Gastrocnemius medialis (tissue), 4 donors: ENCODE measurements around the gene FAM163B. TPM values are rescaled to one million over a fixed set of nuclear protein-coding genes. Genes with fewer than 3 reads are reported as not detected.

Experiments used
- ATAC-seq, 2 donors: fragments of 150-250 bp; one replicate each; pipeline ENCODE4 v1.9.1; 2016
- DNase-seq, 2 donors: peaks; one replicate each; pipeline ENCODE4 v3.0.0-alpha.2; 2019
- H3K27ac ChIP-seq, 4 donors: fragments of 200-600 bp; sonication (generic); 1 replicate in 1 of 4; 2 replicates in 3 of 4; pipeline ENCODE4 v1.5.1; 2016 to 2018; ENCODE audit warnings: mild to moderate bottlenecking in 2 of 4, moderate library complexity in 1 of 4
- H3K27me3 ChIP-seq, 3 donors: fragments of 200-600 bp; sonication (generic) in 2 of 3; 1 replicate in 1 of 3; 2 replicates in 2 of 3; pipeline versions ENCODE4 v1.5.1 to v1.6.0; 2016 to 2019; ENCODE audit warnings: mild to moderate bottlenecking in 1 of 3, moderate library complexity in 1 of 3
- H3K36me3 ChIP-seq, 2 donors: fragments of 200-600 bp; sonication (generic) in 1 of 2; one replicate each; pipeline ENCODE4 v1.5.1; 2017 to 2018
- H3K4me1 ChIP-seq, 2 donors: fragments of 200-600 bp; sonication (generic) in 1 of 2; one replicate each; pipeline ENCODE4 v1.5.1; 2016 to 2017; ENCODE audit warnings: mild to moderate bottlenecking in 2 of 2
- H3K4me3 ChIP-seq, 4 donors: fragments of 200-600 bp; sonication (generic) in 3 of 4; 1 replicate in 1 of 4; 2 replicates in 3 of 4; pipeline ENCODE4 v1.5.1; 2016 to 2019; ENCODE audit warnings: mild to moderate bottlenecking in 2 of 4
- H3K9me3 ChIP-seq, 3 donors: fragments of 200-600 bp; sonication (generic) in 2 of 3; 1 replicate in 1 of 3; 2 replicates in 2 of 3; pipeline ENCODE4 v1.5.1; 2016 to 2019
- CTCF ChIP-seq, 5 experiments: fragments of 450-650 bp in 3 of 5; fragments of 200-600 bp in 2 of 5; sonication (generic) in 2 of 5; IDR thresholded peaks in 4 of 5; conservative IDR thresholded peaks in 1 of 5; 1 replicate in 4 of 5; 2 replicates in 1 of 5; pipeline ENCODE4 v1.5.1; 2016 to 2019; ENCODE audit warnings: antibody characterized with exemption in 5 of 5, mild to moderate bottlenecking in 3 of 5, moderate library complexity in 3 of 5
- POLR2A ChIP-seq, 2 donors: fragments of 450-650 bp; IDR thresholded peaks; one replicate each; pipeline ENCODE4 v1.6.1; 2017; ENCODE audit warnings: antibody characterized with exemption in 2 of 2, mild to moderate bottlenecking in 2 of 2, moderate library complexity in 2 of 2
- in situ Hi-C, 4 donors: fragments of 200-750 bp; cut with MboI; loops; one replicate each; pipeline versions ENCODE4 v1.15.0 to v1.8.0; 2017; ENCODE audit warnings: low sequenced_read_pairs in 4 of 4
- intact Hi-C: fragments of 100-400 bp; cut with DNase I; formaldehyde crosslinking; loops from one replicate; pipeline ENCODE4 v1.15.1; 2023; ENCODE audit warnings: low total_unique reads
- total RNA-seq, 4 donors: library from RNA; depleted of rRNA; stranded (reverse); fragments of >200 nt; gene quantifications; one replicate each; pipeline versions ENCODE4 v1.1.0 to v1.2.3, GENCODE V29; 2016

FAM163B gene
- total RNA-seq, 4 donors from 2014 or later, result not detected

- Histone ChIP-seq H3K27ac (no peak overlapping the region), H3K27me3 (peaks cover 32 to 33% (median 32%) of the 10 kb centered on the region in 3 donors), H3K36me3 (no peaks in the 10 kb centered on the region), H3K4me3 (no peak overlapping the region), H3K4me1 (no peaks in the 10 kb centered on the region), H3K9me3 (no peaks in the 10 kb centered on the region)
- ATAC-seq, result no peak
- in situ Hi-C loops, result no loop called here
- DNase-seq, result no peak
- TF ChIP-seq CTCF (IDR thresholded peaks at IDR 0.05 in 4 of 5, conservative IDR thresholded peaks at IDR 0.05 in 1 of 5) (no peak), POLR2A (IDR thresholded peaks at IDR 0.05) (no peak)
- intact Hi-C loops, result no loop called here
Observed at GRCh38 chr9:133616643-133617405, 7.6 kb upstream of the FAM163B start.

DNA sequence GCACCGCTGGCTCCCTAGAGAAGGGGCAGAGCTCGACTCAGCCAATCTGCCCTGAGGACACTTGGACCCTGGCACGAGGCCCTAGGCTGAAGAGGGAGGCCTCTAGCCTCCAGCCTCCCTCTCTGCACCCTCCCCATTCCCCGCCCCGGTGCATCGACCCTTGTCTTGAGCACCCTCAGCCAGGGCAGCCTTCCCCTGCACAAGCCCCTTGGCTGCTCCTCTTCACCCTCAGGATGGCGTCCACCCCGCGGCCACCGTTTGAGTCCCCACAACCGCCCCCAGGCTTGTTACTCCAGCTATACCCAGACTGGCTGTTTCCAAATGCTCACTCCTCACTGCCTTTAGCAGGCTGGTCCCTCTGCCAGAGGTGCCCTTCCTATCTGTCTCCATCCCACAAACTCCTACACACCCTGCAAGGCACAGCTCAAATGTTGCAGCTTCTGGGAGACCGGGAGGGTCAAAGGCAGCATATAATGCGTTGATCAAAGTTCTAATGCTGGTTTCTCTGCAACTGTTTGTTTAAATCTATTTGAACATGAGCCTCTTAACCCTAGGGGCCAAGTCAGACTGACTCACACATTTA is 6.5 kb upstream of the FAM163B start:
- H3K27me3 ChIP-seq, result peaks cover 30 to 41% (median 41%) of the 10 kb centered on the region in 3 donors
- no peaks in the 10 kb centered on the region for H3K4me1 ChIP-seq
- in situ Hi-C loops, result no loop called here
- ATAC-seq, result no peak
- DNase-seq, result no peak
- no peaks in the 10 kb centered on the region for H3K9me3 ChIP-seq
- no peak overlapping the region for H3K4me3 ChIP-seq
- intact Hi-C loops, result no loop called here
- TF ChIP-seq CTCF (IDR thresholded peaks at IDR 0.05 in 4 of 5, conservative IDR thresholded peaks at IDR 0.05 in 1 of 5) (no peak), POLR2A (IDR thresholded peaks at IDR 0.05) (no peak)
- H3K27ac ChIP-seq, result no peak overlapping the region
- H3K36me3 ChIP-seq, result no peaks in the 10 kb centered on the region

DNA sequence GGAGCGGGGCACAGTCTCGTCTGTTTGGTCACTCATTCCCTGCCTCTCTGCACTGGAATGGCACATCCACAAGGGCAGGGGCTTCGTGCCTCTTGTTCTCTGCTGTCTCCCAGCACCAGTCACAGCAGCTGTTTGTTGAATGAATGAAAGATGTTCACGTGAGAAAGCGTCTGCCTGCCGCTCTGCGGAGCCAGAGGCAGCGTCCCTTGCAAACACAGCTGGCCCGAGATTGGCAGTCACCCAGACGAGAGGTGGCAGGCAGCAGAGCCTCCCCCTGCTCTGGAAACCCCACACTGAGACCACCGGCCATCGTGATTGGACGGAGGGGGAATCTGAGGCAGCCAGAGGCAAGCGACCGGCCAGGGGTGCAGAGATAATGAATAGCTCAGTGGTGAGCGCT is 6.0 kb upstream of the FAM163B start:
- intact Hi-C loops, result no loop called here
- no peaks in the 10 kb centered on the region for H3K4me1 ChIP-seq
- TF ChIP-seq POLR2A (IDR thresholded peaks at IDR 0.05) (no peak), CTCF (IDR thresholded peaks at IDR 0.05 in 4 of 5, conservative IDR thresholded peaks at IDR 0.05 in 1 of 5) (no peak)
- no peaks in the 10 kb centered on the region for H3K36me3 ChIP-seq
- H3K27ac ChIP-seq, result no peak overlapping the region
- in situ Hi-C loops, result no loop called here
- H3K27me3 ChIP-seq, result peaks cover 33 to 46% (median 45%) of the 10 kb centered on the region in 3 donors
- H3K9me3 ChIP-seq, result no peaks in the 10 kb centered on the region
- DNase-seq, result no peak
- no peak overlapping the region for H3K4me3 ChIP-seq
- ATAC-seq, result no peak

- TF ChIP-seq CTCF (IDR thresholded peaks at IDR 0.05 in 4 of 5, conservative IDR thresholded peaks at IDR 0.05 in 1 of 5) (no peak), POLR2A (IDR thresholded peaks at IDR 0.05) (no peak)
- in situ Hi-C loops (no loop called here), intact Hi-C loops (no loop called here)
- Histone ChIP-seq H3K4me1 (no peaks in the 10 kb centered on the region), H3K27me3 (peaks cover 33 to 49% (median 46%) of the 10 kb centered on the region in 3 donors), H3K27ac (no peak overlapping the region), H3K9me3 (no peaks in the 10 kb centered on the region), H3K4me3 (no peak overlapping the region), H3K36me3 (no peaks in the 10 kb centered on the region)
- DNase-seq (no peak), ATAC-seq (no peak)
Observed at GRCh38 chr9:133614678-133615077, 5.5 kb upstream of the FAM163B start.
